GM21526 (cell line): ENCODE data around the gene C3orf49.
A peak's percentile ranks its signal among the peaks of the same experiment; 100 is the strongest.

Source experiments
- ATAC-seq: cut with Tn5 transposase; IDR thresholded peaks from one replicate; pipeline ENCODE4 v1.9.1; 2021; ENCODE audit warnings: moderate library complexity; ENCODE audit not compliant: unreplicated experiment, low FRiP score

The C3orf49 gene, protein sequence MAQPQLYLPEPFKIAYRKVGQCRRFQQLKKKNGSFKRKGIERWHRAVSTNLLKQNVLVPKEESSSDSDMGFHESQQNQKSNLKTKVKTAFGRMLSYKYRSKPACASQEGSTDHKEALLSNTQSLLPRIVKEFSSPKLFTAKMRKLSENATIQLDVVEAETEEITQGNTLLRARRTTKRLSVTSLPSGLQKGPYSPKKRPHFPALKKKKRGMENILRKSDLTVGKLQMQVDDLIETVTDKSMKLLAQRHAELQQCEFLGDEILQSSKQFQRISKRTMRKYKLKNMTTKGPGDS

DNA sequence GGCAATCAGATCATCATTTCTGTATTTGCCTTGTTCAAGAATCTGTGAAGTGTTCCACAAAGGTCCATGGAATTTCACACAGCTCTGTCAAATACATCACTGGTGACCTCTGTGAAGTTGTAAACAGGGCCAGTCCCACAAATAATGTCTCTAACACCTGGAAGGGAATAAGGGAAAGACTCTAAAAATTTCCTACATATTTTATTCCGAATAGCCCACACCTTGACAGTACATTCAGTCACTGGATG, at the start of gene C3orf49:
C3orf49 (plus strand) TSS at position 149 of the 248 bp plus-strand sequence. CDS start 173 bp downstream, outside the sequence.
- no peak for ATAC-seq

DNA sequence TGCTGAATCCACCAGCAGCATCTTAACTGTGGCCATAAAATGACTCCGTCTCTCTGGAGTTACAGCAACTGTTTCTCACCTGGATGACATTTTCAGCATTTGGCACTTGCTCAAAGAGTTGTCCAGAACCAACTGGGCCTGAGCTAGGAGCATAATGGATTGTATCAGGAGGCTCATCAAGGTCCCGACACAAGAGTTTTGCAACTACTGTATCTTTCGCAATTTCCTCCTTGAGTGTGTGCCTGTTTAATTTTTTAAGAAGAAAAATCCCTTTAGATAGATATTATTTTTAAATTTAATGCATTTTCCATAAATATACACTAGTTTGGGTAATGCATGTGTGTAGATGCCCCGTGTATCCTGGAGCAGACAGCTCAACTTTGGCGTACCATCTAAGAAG, 44.3 kb upstream of the C3orf49 start:
- no peak for ATAC-seq

DNA sequence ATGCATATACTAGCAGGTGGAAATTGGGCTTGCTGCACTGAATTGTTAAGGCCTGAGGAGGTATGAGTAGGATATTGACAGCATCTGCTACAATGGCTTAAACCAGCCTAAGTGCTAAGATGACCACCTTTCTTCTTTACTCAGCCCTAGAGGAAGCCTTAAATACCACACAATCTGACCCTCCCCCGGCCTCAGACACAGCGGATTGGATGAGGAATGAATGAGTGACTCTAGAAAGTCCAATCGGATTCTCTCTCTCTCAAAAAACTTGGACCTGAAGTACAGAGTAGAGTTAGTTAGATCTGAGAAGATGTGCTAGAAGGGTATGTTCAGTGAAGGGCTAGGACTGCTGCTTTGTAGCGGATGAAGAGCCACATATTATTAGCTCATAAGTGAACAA, 39.9 kb upstream of the C3orf49 start:
- ATAC-seq, result no peak

DNA sequence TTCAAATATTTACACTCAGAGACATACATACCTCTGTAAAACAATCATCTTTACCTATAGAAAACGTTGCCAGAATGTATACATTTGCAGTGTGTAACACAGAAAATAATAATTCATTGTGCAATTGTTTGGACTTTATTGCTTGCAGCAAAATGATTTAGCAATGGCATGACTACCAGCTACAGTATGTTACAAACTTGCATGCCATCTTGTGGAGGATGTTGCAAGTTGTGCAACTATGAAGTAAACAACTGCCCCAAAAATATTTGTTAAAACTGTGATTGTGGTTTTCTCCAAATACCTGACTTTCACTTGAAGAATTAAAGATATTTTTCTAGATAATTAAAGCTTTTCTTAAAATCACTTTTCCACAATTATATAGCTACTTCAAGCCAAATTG, 27.1 kb upstream of the C3orf49 start:
- ATAC-seq, result no peak

DNA sequence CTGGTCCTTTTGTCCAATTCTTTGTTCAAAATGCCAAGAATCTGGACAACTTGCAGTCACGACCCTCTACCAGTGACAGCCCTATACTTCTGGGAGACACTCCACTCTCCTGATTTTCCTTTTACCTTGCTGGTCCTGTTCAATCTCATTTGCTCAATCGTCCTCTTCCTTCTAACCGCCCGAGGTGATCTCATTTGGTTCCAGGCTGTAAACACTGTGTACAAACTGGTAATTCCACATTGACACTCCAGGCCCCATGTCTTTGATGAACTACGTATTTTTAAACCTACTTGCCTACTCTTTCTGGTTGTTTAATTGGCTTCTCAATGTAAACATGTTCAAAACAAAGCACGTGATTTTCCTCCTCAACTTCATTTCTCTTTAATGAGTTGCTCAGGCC, 23.7 kb upstream of the C3orf49 start:
- ATAC-seq, result no peak

DNA sequence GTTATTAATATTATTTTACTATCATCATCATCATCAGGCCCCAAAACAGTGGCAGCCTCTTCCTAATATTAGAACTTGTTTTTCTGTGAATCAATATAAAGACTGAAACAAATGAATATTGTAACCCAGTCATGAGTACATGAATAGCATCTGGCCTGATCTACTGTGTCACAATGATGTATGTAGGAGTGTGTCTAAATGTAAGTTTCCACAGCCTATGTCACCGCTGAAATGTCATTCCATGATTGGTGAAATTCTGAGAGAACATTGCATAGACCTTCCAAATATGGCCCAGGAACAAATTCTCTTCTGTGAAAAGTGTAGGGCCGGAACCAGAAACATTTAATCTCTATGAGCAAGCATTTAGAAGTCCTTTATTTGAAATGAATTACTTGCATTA, 20.6 kb upstream of the C3orf49 start:
- no peak for ATAC-seq

DNA sequence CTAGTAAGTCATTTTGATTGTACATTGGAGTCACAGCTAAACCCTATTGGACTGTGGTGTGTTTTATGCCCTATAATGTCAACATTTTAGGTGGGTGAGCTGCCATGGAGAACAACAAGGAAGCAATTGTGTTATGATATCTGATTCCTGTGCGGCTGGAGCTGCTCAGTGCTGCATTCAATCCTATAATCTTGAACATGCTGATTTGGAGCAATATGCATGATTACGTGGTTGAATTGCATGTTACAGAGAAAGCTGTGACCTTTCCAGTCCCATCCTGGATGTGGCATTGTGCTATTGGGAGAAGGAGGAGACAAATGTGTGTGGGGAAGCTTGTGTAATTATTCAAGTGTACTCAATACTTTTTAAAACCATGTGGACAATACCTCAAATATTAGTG, 20.1 kb upstream of the C3orf49 start:
- no peak for ATAC-seq

DNA sequence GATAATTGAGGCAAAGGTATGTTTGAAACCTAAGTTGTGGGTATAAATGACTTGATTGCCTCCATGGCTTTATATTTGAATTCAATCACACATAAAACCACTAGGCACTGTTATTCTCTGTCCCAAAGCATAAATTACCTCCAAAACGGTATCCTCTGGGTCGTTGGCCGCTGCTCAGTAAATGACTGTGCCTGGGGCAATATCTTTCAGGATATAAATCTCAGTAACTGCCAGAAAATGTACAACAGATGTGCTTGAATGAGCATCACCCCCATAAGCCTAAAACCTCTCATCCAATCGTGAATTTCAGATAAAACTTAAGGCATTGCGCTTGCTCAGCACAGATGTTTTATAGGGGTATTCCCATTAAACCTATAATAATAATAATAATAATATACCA, 19.0 kb upstream of the C3orf49 start:
- no peak for ATAC-seq

DNA sequence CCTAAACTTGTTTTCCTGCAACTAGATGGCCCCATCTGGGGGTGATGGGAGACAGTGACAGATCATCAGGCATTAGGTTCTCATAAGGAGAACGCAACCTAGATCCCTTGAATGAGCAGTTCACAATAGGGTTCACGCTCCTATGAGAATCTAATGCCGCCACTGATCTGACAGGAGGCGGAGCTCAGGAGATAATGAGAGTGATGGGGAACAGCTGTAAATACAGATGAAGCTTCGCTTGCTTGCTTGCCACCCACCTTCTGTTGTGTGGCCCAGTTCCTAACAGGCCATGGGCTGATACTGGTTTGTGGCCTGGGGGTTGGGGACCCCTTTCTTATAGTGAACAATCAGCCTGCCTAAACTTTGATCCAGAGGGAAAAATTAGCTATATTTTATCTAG, 15.2 kb upstream of the C3orf49 start:
- no peak for ATAC-seq

DNA sequence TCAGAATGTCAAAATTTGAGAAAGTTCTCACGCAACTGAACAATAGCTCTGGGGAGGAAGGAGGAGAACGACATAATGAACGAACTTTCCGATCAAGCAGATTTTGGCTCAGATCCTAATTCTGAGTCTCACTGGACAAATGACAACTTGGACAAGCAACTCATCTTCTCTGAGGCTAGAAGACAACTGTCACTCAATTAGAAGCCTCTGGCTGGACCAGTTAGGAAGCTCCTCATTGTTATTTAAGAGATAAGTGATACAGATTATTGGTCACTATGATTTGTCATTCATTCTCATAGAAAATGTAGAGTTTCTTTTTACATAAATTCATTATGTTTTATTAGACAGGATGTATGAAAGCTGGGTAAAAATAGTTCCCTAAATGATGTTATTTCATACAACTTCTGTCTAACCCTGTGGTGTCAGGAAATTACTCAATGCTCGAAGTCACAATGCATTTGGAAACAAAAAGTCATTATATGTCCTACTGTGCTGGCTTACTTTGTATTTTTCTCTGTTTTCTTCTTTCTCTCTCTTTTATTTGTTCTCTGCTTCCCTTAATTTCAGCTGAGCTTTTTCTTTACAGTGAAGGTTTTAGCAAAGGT, 11.0 kb upstream of the C3orf49 start:
- no peak for ATAC-seq

DNA sequence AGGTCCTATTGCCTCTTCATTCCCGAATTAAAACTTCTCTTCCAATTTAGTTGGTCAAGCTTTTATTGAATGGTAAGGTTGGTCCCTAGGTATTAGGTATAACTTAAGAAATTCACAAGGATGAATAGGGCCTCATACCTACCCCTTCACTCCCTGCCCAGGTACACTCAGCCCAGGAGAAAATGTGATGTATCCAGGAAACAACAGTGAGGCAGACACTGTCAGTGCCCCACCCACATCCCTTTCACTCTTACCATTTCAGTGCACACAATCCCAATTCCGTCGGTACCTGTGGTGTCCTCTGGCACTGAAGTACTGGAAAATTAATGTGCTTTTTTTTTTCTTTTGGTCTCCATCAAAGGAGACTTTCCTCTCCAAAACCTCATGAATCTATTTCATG, 10.5 kb upstream of the C3orf49 start:
- ATAC-seq, result no peak

DNA sequence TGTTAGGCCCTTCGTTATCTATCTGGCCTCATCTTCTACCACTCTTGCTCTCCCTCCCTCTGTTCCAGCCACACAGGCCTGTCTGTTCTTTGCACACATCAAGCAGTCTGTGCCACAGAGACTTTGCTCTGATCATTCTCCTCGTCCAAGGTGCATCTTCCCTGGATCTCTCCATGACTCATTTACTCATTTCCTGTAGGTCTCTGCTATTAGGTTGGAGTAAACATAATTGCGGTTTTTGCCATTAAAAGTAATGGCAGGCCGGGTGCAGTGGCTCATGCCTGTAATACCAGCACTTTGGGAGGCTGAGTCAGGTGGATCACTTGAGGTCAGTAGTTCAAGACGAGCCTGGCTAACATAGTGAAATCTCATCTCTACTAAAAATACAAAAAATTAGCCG, 9.5 kb upstream of the C3orf49 start:
- ATAC-seq, result no peak

DNA sequence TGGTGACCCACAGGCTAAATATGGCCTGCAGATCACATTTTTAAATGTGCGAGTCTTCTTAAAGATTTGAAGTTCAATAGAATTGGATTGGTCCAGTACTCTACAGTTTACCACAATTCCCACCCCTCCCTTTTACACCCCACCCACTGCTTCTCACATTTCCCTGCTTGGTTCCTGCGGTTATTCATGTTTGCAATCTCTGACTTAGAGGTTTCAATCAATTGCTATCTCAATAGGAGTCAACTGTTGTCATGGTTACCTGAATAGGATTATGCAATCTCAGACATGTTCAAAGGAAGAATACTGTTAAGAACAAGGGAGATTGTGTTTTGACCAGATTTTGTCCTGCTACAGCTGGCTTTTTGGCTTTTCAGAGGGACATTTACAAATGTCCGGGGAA, 4.9 kb upstream of the C3orf49 start:
- no peak for ATAC-seq

DNA sequence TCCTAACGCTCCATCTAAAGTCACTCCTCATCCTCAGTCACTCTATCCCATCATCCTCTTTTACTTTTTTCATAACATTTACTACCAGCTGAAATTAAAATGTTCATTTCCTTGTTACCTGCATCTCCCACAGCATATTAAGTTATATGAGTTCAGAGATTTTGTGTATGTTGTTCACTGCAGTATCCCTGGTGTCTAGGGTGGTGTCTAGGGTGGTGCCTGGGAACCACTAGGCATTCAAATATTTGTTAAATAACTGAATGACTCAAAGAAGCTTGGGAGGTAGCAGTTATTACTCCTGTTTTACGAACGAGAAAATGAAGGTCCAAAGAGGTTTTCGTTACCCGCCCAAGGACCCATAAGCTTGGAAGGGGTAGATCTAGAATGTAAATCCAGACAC, 1.9 kb upstream of the C3orf49 start:
- no peak for ATAC-seq

DNA sequence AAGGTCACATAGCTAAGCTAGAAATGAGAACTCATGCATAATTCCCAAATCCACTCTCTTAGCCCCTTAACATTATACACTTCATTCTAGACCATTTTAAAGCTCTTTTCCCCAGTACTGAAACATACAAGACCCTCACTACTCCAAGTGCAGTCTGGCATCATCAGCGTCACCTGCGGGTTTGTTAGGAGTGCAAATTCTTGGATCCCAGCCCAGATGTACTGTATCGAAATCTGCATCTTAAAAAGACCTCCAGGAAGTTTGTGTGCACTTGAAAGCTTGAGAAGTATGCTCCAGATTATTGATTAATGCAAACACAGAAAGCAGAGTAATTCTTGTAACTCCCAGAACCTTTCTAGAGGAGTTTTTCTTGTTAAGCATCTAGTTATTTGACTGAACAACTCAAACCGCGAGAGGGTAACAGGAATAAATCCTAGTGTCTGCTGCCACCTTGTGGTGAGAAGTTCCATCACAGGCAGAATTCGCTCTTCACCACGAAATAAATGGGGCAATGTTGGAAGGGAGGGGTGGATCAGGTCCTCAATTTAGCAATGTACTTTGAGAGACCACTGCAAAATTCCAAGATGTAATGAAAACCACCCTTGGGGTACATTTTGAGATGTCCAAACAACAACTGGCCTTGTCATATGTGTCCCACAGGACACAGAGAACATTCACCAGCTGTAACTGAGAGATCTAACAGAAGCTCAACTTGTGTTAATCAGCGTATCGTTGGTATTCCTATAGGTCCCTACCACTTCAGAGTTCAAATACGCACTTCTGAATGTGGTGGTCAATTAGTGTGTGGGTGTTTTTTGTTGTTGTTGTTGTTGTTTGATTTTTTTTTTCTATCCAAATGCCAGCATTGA, 583 bp upstream of the C3orf49 start:
- ATAC-seq, result peak; percentile 74

DNA sequence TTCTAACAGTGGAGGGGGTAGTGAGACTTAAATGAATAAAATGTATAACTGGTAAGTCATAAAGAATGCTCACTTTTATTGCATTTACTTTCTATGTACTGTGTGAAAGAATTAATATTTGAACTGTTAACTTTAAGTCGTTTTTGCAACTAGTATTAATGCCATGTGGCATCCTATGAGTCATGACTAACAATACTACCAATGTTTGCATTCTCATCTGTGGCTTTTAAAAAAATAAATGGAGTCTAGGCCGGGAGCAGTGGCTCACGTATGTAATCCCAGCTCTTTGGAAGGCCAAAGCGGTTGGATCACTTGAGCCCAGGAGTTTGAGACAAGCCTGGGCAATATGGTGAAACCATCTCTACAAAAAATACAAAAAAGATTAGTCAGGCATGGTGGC, 5.2 kb downstream of the C3orf49 start:
- ATAC-seq, result no peak

DNA sequence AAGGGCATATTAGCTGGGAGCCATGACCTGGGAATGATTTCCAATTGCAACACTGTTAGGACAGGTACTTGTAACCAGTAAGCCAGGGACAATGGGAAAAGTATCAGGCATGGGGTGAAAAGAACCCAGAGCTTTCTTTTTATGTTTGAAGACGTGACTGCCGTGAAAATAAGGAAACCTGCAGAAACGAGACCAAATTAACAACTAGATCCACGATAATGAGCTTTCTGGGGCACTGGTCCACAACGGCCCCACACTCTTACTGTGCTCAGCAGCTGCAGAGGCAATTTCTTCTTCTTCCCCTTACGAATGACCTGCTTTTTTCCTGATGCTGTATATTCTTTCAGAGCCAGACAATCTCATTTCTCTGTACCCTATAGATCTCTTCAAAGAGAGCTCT, 11.4 kb downstream of the C3orf49 start:
- no peak for ATAC-seq

DNA sequence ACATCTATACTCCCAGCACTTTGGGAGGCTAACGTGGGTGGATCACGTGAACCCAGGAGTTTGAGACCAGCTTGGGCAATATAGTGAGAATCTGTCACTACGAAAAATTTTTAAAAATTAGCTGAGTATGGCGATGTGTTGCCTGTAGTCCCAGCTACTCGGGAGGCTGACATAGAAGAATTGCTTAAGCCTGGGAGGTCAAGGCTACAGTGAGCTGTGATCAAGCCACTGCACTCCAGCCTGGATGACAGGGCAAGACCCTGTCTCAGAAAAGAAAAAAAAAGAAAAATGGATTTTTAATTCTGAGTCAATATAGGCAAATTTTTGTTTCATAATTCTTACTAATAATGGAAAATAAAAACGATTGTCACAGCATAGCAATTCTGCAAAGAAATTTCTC, 13.3 kb downstream of the C3orf49 start:
- no peak for ATAC-seq

DNA sequence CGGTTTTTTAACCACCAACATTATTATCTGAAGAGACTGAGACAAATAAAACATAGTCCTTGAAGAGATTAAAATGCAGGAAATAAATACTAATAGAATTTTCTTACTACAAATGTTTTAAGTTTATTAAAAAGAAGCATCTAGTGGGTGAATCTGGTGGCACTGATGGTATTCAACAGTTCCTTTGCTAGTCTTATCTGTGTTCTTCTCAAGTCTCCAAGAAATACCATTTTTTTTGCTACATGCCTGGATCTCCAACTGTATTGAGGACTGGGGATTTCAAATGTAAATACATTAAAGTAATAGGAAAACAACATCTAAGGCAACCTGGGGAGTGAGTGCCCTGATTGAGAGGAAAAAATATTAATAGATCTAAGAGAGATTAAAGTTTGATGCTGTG, 22.6 kb downstream of the C3orf49 start:
- no peak for ATAC-seq

DNA sequence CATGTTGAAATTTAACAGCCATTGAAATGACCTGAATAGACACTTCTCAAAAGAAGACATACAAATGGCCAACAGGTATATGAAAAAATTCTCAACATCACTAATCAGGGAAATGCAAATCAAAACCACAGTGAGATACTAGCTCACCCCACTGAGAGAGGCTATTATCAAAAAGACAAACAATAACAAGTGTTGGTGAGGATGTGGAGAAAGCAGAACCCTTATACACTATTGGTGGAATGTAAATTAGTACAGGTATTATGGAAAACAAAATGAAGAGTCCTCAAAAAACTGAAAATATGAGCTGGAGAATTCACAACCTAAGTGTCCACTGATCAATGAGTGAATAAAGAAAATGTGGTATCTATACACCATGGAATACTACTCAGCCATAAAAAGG, 23.0 kb downstream of the C3orf49 start:
- no peak for ATAC-seq

DNA sequence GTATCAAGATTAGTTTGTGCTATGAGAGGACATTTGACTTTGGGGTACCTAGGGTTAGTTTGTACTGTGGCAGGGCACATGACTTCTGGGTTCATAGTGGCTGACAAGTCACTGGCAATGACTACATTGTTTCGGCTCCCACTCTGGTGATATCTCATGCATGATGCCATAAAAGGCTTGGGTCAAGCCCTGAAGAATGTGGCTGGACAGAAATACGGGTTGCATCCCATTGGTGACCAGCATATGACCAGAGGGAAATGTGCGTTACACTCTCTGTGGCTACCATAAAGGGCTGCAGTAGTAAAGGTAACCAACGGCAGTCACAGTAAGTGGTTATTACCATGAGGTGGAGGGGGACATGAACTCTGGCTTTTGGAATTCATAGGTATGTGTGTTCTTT, 26.1 kb downstream of the C3orf49 start:
- ATAC-seq, result no peak
